GM21619 (cell line): ENCODE measurements around the gene ATP1A1.
A peak's percentile ranks its signal among the peaks of the same experiment; 100 is the strongest.

Experiments
- ATAC-seq: cut with Tn5 transposase; IDR thresholded peaks from one replicate; pipeline ENCODE4 v1.9.1; 2021; ENCODE audit not compliant: unreplicated experiment

Gene ATP1A1

GRCh38 chr1:116370181-116370580, 2.9 kb upstream of the ATP1A1 start:
- no peak for ATAC-seq

GRCh38 chr1:116371752-116372151, 1.3 kb upstream of the ATP1A1 start:
- no peak for ATAC-seq

GRCh38 chr1:116372191-116372590, 853 bp upstream of the ATP1A1 start:
- no peak for ATAC-seq

GRCh38 chr1:116373431-116374352, 648 bp downstream of the ATP1A1 start:
- ATAC-seq, result peak; percentile 6

DNA sequence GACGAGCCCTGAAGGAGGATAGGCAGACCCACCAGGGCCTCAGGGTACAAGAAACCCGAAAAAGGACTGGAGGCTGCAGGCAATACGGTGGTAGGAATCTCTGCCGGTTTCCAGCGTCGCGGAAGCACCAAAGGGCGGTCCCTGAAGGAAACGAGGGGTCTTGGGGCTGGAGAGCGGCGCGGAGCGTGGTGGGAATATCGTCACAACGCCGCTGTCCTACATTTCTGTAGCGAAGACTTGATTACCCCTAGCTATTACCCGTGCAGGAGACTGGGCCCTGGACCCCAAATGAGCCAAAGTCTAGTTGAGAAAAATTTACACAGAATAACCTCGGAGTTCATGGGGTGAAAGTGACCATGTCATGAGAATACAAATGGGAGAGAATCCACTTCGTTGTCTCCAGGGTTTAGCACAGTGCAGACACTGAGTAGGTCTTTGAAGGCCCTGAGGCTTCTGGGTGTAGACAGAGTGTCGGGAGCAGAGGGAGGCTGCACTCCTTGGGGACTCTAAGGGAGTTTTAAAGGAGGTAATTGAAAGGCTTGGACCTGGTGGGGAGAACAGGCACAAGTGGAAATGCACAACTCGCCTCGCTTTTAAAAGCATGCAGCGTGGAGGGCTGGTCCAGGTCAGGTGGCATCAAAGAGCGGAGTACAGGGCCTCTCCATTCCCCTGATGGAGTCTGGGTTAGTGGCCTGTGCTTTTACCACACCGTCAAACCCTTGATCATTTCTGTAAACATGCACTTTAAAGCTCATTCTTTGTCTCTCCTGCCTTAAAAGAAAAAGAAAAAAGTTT, 1.5 kb downstream of the ATP1A1 start:
- ATAC-seq, result no peak

DNA sequence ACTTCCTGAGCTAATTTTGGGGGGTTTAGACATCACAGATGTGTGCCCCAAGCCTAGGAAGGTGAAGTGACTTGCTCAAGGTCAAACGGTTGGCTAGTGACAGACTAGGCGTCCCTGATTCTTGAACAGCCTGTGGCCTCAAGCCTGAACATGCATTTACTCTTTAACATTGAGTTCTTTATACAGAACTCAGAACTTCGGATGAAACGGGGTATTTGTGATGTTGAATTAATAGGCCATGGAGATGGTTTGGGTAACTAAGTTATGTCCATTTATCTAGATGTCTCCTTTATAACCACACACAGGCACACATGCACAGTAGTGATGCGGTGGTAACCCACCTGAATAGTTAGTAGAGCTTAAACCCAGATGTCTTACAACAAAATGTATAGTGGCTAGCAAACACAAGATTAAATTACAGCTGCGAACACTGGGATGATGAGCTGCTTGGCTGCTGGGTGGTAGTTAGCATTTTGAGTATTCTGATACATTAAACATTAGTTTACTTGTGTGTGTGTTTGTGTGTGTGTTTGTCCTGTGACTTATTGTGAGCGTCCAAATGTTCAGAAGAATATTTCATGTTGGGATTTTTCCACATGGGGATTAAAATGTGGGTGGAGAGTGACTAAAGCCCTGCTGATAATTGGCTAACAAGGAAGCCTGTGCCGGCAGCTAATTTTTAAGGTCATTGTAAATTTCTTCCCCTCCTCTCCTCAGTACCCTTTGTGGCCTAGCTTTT, 2.3 kb downstream of the ATP1A1 start:
- no peak for ATAC-seq

GRCh38 chr1:116375887-116376728, 3.1 kb downstream of the ATP1A1 start:
- no peak for ATAC-seq

- no peak for ATAC-seq
Measured at GRCh38 chr1:116376729-116377086, 3.7 kb downstream of the ATP1A1 start.

DNA sequence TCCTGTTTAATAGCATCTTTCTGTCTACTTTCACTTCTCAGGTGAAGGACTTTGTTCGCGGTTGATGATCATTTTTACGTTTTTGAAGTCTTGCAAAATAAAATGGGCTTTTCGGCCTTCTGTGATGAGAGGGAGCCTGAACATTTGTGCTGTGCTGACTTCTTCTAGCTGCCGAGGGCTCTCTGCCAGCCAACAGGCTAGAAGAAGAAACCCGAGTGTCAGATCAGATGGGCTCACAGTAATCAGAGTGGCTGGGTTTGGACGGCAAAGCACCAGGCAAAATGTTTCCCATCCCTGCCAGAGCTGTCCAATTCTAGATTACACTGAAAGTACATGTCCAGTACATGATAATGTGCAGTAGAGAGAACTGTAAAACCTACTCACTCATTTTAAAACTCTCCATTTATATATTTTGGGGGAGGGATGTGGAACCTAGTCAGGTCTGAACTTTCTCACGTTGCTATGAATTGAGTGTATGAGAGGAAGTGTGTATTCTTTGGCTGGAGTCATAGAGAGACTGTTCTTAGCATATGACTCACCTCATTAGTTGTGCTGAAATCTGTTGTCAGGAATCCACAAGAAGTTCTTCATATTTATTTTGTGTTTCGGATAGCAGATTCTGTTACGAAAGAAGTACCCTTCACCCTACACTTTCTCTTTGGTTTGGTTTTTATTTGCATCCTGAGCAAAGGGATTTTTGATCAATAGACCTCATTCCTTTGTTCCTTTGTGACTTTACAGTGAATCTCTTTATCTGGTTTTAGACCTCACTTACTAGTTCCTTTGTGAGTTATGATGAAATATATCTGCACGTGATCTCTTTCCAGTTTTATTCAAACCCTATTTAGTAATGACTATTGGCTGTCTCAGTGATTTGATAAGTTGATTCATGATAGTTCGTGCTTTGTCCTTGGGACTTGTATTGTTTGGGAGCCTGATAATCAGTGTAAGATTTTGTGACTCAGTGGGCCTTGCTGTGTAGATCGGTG, 4.8 kb downstream of the ATP1A1 start:
- peak; percentile 65 for ATAC-seq

DNA sequence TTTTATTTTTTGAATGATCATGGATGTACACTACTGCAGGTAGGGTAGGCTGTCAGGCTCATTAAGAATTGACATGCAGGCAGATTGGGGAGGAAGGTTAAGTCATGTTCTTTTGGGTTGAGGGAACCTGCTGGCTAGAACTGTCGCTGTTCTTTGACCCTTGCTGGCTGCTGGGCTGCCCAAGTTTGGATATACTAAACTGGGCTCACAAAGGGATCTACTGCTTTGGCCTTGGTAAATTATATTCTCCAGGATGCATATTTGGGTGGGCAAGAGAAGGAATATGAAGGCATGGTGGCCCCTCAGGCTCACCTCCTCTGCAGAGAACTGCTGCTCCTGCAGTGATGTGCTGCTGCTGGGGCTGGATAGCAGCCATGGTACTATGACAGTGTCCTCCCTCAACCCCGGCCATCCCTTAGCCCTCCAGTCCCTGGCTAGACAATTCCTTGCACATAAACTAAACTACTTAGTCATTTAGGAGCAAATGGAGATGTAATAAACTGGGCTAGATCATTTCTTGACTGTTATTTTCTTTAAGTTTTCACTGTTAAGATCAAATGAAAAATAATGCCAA, 6.1 kb downstream of the ATP1A1 start:
- ATAC-seq, result no peak

GRCh38 chr1:116379674-116380498, 6.8 kb downstream of the ATP1A1 start:
- no peak for ATAC-seq

GRCh38 chr1:116380499-116381242, 7.6 kb downstream of the ATP1A1 start:
- no peak for ATAC-seq

DNA sequence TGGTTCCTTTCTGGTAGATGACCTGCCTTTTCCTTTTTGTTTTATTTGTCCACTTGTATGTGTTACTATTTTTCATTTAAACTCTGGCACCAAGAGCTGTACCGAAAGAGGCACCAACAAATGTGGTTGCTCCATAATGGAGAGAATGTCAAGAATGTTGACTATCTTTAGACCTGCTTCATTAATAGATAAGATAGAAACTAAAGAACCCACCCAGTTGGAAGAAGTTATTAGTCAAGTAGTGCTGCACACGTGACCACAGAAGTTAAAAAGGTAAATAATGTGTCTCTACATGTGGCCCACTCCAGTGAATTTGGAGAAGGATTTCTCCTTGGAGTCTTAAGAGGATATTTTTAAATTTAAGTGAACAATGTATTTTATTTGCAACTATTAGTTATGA, 9.3 kb downstream of the ATP1A1 start:
- ATAC-seq, result no peak

- ATAC-seq, result no peak
Measured at GRCh38 chr1:116382857-116383483, 9.9 kb downstream of the ATP1A1 start.

DNA sequence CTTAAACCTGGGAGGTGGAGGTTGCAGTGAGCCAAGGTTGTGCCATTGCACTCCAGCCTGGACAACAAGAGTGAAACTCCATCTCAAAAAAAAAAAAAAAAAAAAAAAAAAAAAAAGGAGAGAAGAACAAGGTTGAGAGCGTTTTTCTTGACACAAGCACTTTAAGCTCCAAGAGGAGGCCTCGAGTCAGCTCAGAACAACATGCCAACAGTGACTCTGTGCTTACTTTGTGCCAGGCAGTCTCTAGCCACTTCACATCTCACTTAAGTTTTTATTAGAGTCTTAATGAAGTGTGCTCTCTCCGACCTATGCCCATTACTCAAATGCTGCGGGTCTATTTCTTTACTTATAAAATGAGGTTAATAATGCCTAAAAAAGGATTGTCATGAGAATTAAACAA, 13.0 kb downstream of the ATP1A1 start:
- no peak for ATAC-seq

- no peak for ATAC-seq
Measured at GRCh38 chr1:116387551-116387950, 14.5 kb downstream of the ATP1A1 start.

- ATAC-seq, result no peak
Measured at GRCh38 chr1:116388122-116388521, 15.1 kb downstream of the ATP1A1 start.
